ENCODE results near the gene SNX15.

SNX15 gene

DNA sequence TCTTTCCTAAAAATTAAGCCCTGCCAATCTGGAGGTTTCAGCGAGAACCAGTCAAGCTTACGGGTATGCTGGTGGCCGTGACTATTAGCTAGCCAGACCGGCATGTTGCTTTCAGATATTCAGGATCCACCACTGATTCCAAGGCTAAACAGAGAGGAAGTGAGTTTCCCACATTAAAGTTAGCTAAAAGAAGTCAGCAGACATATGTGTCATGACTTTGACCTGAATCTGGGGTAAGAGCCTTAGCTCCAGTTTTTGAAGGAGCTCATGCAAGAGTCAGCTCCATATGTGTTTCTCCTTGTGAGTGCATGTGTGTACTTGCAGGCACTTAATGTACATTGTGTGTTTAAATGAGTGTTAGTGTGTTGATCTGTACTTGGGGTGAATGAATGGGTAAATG lies 58.2 kb downstream of the SNX15 start:
- peak; percentile 24 to 60 for DNase-seq

DNA sequence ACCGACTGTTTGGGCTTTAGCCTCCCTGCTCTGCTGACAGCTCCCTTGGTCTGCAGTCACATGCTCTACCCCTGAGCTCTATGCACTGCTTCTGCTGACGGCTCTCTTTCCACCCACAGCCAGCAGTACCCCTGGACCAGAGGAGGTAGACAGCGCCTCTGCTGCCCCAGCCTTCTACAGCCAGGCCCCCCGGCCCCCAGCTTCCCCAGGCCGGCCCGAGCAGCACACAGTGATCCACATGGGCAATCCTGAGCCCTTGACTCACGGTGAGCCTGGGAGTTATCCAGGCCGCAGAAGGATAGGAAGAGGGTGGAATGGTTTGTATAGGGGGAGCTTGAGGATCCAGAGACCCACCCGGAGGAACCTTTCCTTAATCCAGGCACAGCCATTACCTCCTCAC lies 59.6 kb downstream of the SNX15 start:
- no peak for DNase-seq

GRCh38 chr11:65087216-65087615 lies 60.0 kb downstream of the SNX15 start:
- DNase-seq: no peak

- DNase-seq: no peak
Measured at GRCh38 chr11:65087827-65088226, 60.6 kb downstream of the SNX15 start.

DNA sequence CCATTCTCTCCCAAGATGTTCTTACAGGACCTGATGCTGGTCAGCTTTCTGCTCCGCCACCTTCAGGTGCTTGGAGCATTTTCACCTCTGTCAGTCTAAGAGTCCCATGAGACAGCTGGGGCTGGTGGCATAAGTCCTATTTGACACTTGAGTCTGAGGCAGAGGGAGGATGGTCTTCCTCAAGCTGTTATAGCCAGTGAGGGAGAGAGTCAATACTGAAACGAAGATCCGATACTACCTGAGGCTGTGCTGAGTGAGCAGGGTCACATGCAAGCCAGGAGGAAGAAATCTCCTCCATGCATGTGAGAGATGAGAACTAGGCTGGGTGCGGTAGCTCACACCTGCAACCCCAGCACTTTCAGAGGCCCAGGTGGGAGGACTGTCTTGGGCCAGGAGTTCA lies 62.4 kb downstream of the SNX15 start:
- no peak for DNase-seq
